ENCODE data around the gene CDC42SE2.

DNA sequence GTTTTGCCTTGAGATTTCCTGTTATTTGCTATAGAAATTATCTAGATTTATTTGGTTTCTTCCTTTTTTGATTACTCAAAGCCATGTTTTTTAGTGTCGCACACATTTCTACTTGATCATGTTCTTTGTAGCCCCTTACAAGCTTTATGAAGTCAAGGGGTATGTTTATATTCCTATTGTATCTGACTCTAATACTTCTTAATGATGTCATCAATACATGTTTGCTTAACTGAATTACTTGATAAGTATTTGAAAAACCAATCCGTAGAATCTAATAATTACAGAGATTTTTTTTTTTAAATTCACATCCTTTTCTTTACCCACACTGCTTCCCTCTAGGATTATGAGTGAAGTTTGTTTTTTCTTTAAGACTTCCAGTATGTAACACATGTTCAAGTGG is 53.0 kb downstream of the CDC42SE2 start:
- TF ChIP-seq CTCF (IDR thresholded peaks at IDR 0.05) (no peak), ZFX (IDR thresholded peaks at IDR 0.05; ENCODE audit: borderline replicate concordance) (no peak)
